Naive B cell (primary cell): Measurements from ENCODE around the gene CCDC57. TPM values are rescaled to one million over a fixed set of nuclear protein-coding genes. Genes with fewer than 3 reads are reported as not detected.
A peak's percentile ranks its signal among the peaks of the same experiment; 100 is the strongest.

Experiments
- ATAC-seq, 2 donors: fragments of 150-1000 bp; cut with Tn5 transposase; 2 replicates each; pipeline ENCODE4 v1.10.0; 2021; ENCODE audit warnings: low read depth in 2 of 2, mild to moderate bottlenecking in 2 of 2, moderate library complexity in 2 of 2
- DNase-seq: peaks from one replicate; pipeline ENCODE4 v3.0.0; 2022
- H3K27ac Mint-ChIP-seq, 6 donors: one replicate each; pipeline ENCODE4 v1.8.0; 2020 to 2022; ENCODE audit warnings: mild to moderate bottlenecking in 6 of 6, mixed read lengths in 6 of 6, moderate library complexity in 5 of 6, inconsistent platforms in 2 of 6
- H3K27me3 Mint-ChIP-seq, 3 donors: one replicate each; pipeline ENCODE4 v1.8.0; 2021 to 2022; ENCODE audit warnings: mixed read lengths in 3 of 3, mild to moderate bottlenecking in 1 of 3
- H3K36me3 Mint-ChIP-seq, 2 donors: one replicate each; pipeline ENCODE4 v1.8.0; 2020 to 2022; ENCODE audit warnings: mixed read lengths in 2 of 2, inconsistent platforms in 1 of 2, mild to moderate bottlenecking in 1 of 2
- H3K4me1 Mint-ChIP-seq, 3 donors: one replicate each; pipeline ENCODE4 v1.8.0; 2020 to 2022; ENCODE audit warnings: mixed read lengths in 3 of 3, inconsistent platforms in 1 of 3, mild to moderate bottlenecking in 1 of 3, moderate library complexity in 1 of 3
- H3K4me3 Mint-ChIP-seq, 8 donors: one replicate each; pipeline ENCODE4 v1.8.0; 2020 to 2022; ENCODE audit warnings: mild to moderate bottlenecking in 8 of 8, mixed read lengths in 8 of 8, moderate library complexity in 8 of 8, inconsistent platforms in 2 of 8
- H3K9me3 Mint-ChIP-seq, 7 donors: one replicate each; pipeline ENCODE4 v1.8.0; 2020 to 2022; ENCODE audit warnings: mixed read lengths in 7 of 7, mild to moderate bottlenecking in 5 of 7, inconsistent platforms in 2 of 7, moderate library complexity in 1 of 7
- polyA plus RNA-seq, 6 donors: library from polyadenylated mRNA; unstranded; fragments of 300-500 nt; fragmentation: Illumina TruSeq; gene quantifications; one replicate each; pipeline ENCODE4 v1.2.3, GENCODE V29; 2021; ENCODE audit warnings: low read depth in 6 of 6

CCDC57 gene
- polyA plus RNA-seq, 6 donors from 2014 or later, result 15.9 to 31.8 (median 26.5) TPM

DNA sequence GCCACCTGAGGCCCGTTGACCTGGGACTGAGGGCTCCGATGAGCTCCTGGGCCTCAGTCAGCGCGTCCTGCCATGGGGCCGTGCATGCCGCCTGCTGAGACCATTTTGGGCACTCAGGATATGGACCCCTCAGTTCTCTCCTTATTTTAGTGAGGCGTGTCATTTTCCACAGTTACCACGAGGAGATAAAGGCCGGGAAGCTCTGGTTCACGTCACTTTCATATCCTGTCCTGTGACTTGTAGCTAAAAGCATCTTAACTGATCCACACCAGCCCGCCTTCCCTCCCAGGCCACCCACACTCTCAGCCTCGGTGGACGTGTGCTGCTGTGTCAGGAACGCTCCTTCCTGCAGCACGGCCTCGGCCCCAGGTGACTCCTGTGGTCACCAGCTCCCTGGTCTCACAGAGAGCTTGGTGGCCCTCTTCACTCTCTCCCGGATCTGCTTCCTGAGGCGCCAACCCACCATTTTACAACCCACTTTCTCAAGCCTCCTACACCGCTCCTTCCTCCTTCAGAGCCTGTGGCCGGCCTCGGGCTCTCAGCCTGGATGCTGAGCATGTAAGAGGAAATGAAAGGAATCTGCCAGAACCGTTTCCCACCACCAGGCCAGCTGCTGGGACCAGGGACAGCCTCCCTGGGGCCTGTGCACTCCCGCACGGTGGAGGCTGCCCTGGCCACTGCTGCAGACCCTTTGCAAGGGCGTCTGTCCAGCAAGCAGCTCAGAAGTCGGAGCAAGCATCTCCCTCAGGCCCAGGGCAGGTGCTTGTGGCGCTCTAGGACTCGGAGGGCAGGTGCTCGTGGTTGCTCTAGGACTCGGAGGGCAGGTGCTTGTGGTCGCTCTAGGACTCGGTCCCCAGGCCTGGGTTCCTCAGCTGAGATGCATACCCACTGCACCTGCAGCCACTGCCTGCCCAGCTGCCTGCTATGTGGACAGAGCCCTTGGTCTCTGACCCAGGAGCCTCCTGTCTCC, 90.7 kb downstream of the CCDC57 start:
- no peak overlapping the region for H3K4me3 Mint-ChIP-seq
- no peaks in the 10 kb centered on the region for H3K4me1 Mint-ChIP-seq
- H3K27ac Mint-ChIP-seq, result no peak overlapping the region
- H3K36me3 Mint-ChIP-seq, result no peaks in the 10 kb centered on the region
- no peak for DNase-seq
- no peaks in the 10 kb centered on the region for H3K9me3 Mint-ChIP-seq
- no peak for ATAC-seq
- H3K27me3 Mint-ChIP-seq, result no peaks in the 10 kb centered on the region

DNA sequence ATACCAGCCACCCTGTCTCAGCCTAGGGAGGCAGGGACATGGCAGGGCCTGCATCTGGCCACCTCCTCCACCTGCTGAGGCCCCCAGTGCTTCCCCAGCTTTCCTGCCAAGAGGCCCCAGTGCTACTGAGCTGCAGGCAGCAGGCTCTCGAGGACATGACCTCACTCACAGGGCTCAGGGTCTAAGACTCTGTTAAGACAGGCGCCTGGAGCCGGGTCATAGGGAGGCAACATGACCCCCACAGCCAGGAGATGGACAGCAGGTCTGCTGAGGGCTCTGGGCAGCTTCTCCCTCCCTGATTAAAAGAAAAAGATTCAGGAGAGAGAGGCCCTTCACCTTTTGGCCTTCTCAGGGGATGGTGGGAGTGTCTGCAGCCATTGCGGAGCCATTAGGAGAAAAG, 91.4 kb downstream of the CCDC57 start:
- Mint-ChIP-seq H3K4me3 (no peak overlapping the region), H3K36me3 (no peaks in the 10 kb centered on the region), H3K27ac (no peak overlapping the region), H3K27me3 (no peaks in the 10 kb centered on the region), H3K9me3 (no peaks in the 10 kb centered on the region), H3K4me1 (no peaks in the 10 kb centered on the region)
- DNase-seq (no peak), ATAC-seq (no peak)

GRCh38 chr17:82120148-82120547, 92.5 kb downstream of the CCDC57 start:
- Mint-ChIP-seq H3K9me3 (no peaks in the 10 kb centered on the region), H3K4me3 (no peak overlapping the region), H3K27me3 (no peaks in the 10 kb centered on the region), H3K4me1 (no peaks in the 10 kb centered on the region), H3K27ac (no peak overlapping the region), H3K36me3 (no peaks in the 10 kb centered on the region)
- DNase-seq, result no peak
- ATAC-seq, result no peak

- no peak for DNase-seq
- Mint-ChIP-seq H3K27ac (peak overlapping the region in 1 of 6 donors; percentile 85), H3K4me1 (no peaks in the 10 kb centered on the region), H3K9me3 (no peaks in the 10 kb centered on the region), H3K4me3 (peak overlapping the region in 1 of 8 donors; percentile 9), H3K27me3 (no peaks in the 10 kb centered on the region), H3K36me3 (no peaks in the 10 kb centered on the region)
- no peak for ATAC-seq
Observed at GRCh38 chr17:82118815-82119380, 93.7 kb downstream of the CCDC57 start.

GRCh38 chr17:82118168-82118814, 94.4 kb downstream of the CCDC57 start:
- Mint-ChIP-seq H3K27ac (peak overlapping the region in 1 of 6 donors; percentile 35), H3K27me3 (no peaks in the 10 kb centered on the region), H3K36me3 (no peaks in the 10 kb centered on the region), H3K4me3 (peak overlapping the region in 1 of 8 donors; percentile 9), H3K4me1 (no peaks in the 10 kb centered on the region), H3K9me3 (no peaks in the 10 kb centered on the region)
- ATAC-seq, result no peak
- no peak for DNase-seq

GRCh38 chr17:82117139-82118090, 95.2 kb downstream of the CCDC57 start:
- H3K36me3 Mint-ChIP-seq, result no peaks in the 10 kb centered on the region

GRCh38 chr17:82116246-82116645, 96.4 kb downstream of the CCDC57 start:
- H3K4me3 Mint-ChIP-seq, result no peak overlapping the region
- DNase-seq, result no peak
- no peaks in the 10 kb centered on the region for H3K9me3 Mint-ChIP-seq
- H3K4me1 Mint-ChIP-seq, result no peaks in the 10 kb centered on the region
- ATAC-seq, result no peak
- H3K36me3 Mint-ChIP-seq, result no peaks in the 10 kb centered on the region
- no peaks in the 10 kb centered on the region for H3K27me3 Mint-ChIP-seq
- H3K27ac Mint-ChIP-seq, result no peak overlapping the region

More at GRCh38 chr17:82117139-82118090, 95.2 kb downstream of the CCDC57 start:
- ATAC-seq (no peak), DNase-seq (no peak)
- no peak overlapping the region for H3K4me3 Mint-ChIP-seq
- no peaks in the 10 kb centered on the region for H3K4me1 Mint-ChIP-seq
- H3K27me3 Mint-ChIP-seq, result no peaks in the 10 kb centered on the region
- no peaks in the 10 kb centered on the region for H3K9me3 Mint-ChIP-seq
- peak overlapping the region in 1 of 6 donors; percentile 35 for H3K27ac Mint-ChIP-seq

DNA sequence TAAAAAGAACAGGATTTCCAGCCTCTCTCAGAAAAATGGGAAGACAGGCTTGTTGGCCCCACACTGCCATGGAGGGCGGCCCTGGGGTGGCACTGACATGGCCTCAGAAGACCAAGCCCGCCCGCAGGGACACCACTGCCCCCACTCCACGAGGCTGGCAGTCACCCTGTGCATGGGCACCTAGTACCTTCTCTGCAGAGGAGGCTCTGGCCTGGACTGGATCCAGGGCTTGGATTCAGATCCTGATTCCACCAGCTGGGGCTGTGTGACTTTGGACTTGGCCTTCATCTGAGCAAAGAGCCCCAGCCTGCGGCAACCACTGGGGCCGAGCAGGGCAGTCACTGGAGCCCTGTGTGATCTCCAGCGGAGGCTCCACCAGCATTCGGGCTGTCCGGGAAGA, 97.8 kb downstream of the CCDC57 start:
- H3K9me3 Mint-ChIP-seq, result no peaks in the 10 kb centered on the region
- DNase-seq (no peak), ATAC-seq (no peak)
- H3K4me1 Mint-ChIP-seq, result no peaks in the 10 kb centered on the region
- H3K36me3 Mint-ChIP-seq, result no peaks in the 10 kb centered on the region
- no peak overlapping the region for H3K4me3 Mint-ChIP-seq
- H3K27me3 Mint-ChIP-seq, result no peaks in the 10 kb centered on the region
- H3K27ac Mint-ChIP-seq, result no peak overlapping the region

DNA sequence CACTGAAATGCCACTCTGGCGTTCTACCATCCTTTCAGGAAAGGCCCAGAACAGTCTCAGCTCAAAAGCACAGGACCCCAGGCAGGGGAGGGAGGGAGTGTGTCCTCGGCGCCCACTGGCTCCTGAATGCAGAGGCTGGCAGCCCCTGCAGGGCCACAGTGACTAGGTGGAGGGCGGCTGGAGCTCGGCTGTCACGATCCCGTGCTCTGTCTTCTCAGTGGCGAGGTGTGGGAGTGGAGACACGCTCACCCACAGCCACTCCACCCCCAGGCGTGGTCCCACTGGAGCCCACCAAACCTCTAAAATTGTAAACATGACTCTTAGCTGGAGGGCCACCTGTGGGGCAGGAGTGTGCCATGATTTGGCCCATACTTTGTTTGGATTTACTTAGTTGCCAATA, 98.2 kb downstream of the CCDC57 start:
- no peak for ATAC-seq
- H3K27ac Mint-ChIP-seq, result no peak overlapping the region
- H3K4me3 Mint-ChIP-seq, result no peak overlapping the region
- H3K36me3 Mint-ChIP-seq, result no peaks in the 10 kb centered on the region
- H3K27me3 Mint-ChIP-seq, result no peaks in the 10 kb centered on the region
- no peaks in the 10 kb centered on the region for H3K4me1 Mint-ChIP-seq
- DNase-seq, result no peak
- H3K9me3 Mint-ChIP-seq, result no peaks in the 10 kb centered on the region

DNA sequence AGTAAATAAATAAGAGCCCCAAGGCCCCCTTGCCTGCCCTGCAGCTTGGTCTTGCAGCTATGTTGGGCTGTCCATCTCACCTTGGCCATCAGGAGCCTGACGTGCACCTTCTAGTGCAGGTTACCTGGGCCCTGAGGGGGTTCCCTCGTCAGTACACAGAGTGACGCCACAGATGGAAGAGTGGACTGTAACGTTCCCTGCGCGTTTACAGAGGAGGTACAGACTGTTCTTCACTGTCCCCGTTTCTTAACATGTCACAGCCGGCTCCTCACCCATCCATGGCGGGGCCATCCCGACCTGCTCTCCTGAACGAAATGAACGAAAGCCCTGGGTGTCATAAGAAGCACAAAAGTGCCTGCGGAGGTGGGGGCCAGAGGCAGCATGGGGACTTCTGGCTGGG, 98.7 kb downstream of the CCDC57 start:
- no peaks in the 10 kb centered on the region for H3K27me3 Mint-ChIP-seq
- no peak for DNase-seq
- no peak overlapping the region for H3K4me3 Mint-ChIP-seq
- H3K36me3 Mint-ChIP-seq, result no peaks in the 10 kb centered on the region
- H3K4me1 Mint-ChIP-seq, result peaks cover 0 to 2% (median 0%) of the 10 kb centered on the region in 3 donors
- ATAC-seq, result no peak
- no peaks in the 10 kb centered on the region for H3K9me3 Mint-ChIP-seq
- no peak overlapping the region for H3K27ac Mint-ChIP-seq

GRCh38 chr17:82113422-82113821, 99.2 kb downstream of the CCDC57 start:
- H3K27me3 Mint-ChIP-seq, result no peaks in the 10 kb centered on the region
- H3K4me3 Mint-ChIP-seq, result no peak overlapping the region
- H3K4me1 Mint-ChIP-seq, result peaks cover 0 to 7% (median 0%) of the 10 kb centered on the region in 3 donors
- H3K27ac Mint-ChIP-seq, result no peak overlapping the region
- ATAC-seq (no peak), DNase-seq (no peak)
- no peaks in the 10 kb centered on the region for H3K36me3 Mint-ChIP-seq
- H3K9me3 Mint-ChIP-seq, result no peaks in the 10 kb centered on the region

- DNase-seq, result no peak
- no peak for ATAC-seq
- H3K27ac Mint-ChIP-seq, result no peak overlapping the region
- H3K36me3 Mint-ChIP-seq, result no peaks in the 10 kb centered on the region
- H3K4me1 Mint-ChIP-seq, result peaks cover 0 to 8% (median 0%) of the 10 kb centered on the region in 3 donors
- H3K9me3 Mint-ChIP-seq, result no peaks in the 10 kb centered on the region
- no peak overlapping the region for H3K4me3 Mint-ChIP-seq
- no peaks in the 10 kb centered on the region for H3K27me3 Mint-ChIP-seq
Observed at GRCh38 chr17:82112914-82113311, 99.7 kb downstream of the CCDC57 start.
